NCI-H2107 treated with DMSO at 0.1 percent for 48 hours (cell line): Measurements from ENCODE around the gene IRAG1.

Source experiments
- DNase-seq: peaks from one replicate; lab custom pipeline; 2025; ENCODE audit not compliant: unreplicated experiment; lab: John Stamatoyannopoulos, UW

Gene IRAG1, protein sequence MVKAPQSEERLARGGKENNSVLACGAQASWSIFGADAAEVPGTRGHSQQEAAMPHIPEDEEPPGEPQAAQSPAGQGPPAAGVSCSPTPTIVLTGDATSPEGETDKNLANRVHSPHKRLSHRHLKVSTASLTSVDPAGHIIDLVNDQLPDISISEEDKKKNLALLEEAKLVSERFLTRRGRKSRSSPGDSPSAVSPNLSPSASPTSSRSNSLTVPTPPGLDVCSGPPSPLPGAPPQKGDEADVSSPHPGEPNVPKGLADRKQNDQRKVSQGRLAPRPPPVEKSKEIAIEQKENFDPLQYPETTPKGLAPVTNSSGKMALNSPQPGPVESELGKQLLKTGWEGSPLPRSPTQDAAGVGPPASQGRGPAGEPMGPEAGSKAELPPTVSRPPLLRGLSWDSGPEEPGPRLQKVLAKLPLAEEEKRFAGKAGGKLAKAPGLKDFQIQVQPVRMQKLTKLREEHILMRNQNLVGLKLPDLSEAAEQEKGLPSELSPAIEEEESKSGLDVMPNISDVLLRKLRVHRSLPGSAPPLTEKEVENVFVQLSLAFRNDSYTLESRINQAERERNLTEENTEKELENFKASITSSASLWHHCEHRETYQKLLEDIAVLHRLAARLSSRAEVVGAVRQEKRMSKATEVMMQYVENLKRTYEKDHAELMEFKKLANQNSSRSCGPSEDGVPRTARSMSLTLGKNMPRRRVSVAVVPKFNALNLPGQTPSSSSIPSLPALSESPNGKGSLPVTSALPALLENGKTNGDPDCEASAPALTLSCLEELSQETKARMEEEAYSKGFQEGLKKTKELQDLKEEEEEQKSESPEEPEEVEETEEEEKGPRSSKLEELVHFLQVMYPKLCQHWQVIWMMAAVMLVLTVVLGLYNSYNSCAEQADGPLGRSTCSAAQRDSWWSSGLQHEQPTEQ

GRCh38 chr11:10693509-10694081, at the start of gene IRAG1:
Gene IRAG1 (minus strand): TSS chr11:10693755. CDS start chr11:10693602, 153 bp downstream.
- no peak for DNase-seq

DNA sequence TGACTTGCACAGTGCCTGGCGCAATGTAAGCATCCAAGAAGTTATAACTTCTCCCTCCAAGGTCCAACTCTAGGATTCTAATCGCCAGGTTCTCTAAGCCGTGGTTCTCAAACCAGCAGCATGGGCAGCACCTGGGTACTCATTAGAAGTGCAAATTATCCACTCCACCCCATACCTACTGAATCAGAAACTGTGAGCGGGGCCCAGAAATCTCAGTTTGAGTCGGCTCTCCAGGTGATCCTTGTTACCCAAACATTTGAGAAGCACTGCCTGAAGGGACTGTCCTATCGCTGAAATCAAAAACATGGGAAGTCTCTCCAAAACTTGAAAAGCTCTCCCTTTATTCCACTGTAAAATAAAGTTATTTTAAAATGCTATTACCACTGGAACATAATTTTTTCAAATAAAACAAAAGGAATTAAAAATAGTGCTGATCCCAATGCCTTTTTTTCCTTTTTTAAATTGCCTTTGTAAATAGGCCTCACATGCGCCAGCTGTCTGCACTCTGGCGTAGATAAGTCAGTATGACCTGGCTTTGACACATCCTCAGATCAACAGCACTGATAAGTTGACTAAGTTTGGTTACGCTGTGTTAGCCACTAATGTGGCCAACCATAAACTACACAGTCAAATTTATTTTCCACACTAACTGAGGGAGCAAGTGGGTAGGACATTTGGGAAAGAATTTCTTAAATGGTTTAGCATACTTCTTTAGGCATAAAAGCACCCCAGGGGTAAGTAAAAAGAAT, 49.1 kb upstream of the IRAG1 start:
- no peak for DNase-seq

- peak; percentile 77 for DNase-seq
Measured at GRCh38 chr11:10735481-10736475, 42.2 kb upstream of the IRAG1 start.

- no peak for DNase-seq
Measured at GRCh38 chr11:10731064-10731680, 37.6 kb upstream of the IRAG1 start.

- DNase-seq, result no peak
Measured at GRCh38 chr11:10730151-10730550, 36.6 kb upstream of the IRAG1 start.

- no peak for DNase-seq
Measured at GRCh38 chr11:10728789-10729472, 35.4 kb upstream of the IRAG1 start.

- no peak for DNase-seq
Measured at GRCh38 chr11:10728154-10728553, 34.6 kb upstream of the IRAG1 start.

DNA sequence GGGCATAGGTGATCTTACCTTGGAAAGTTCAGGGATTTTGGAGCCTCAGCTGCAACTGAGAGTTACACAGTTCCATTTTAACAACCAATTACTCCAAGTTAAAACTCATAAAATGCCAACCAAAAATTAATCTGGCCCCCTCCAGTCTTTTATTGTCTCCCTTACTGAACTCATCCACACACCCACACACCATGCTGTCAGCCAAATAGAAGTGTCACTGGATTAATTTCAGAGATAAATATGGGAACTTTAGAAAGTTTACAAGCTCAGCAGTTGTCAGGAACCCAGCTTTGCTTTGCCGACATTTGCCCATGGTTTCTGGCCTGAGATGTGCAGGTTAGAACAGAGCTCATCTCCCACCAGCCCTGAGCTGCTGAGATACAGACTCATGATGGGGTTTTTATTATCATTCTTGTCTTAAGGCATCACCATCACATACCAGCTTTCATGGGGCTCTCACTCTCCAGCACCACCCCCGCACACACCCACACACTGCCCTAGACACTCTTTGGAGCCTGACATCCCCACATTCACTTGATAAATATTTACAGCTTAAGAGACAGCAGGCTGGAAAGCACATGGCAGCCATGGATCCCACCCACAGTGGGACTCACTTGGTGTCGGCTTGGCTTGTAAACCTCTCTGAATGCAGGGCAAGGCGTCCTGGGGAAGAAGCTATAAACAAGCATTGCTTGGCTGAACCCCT, 33.7 kb upstream of the IRAG1 start:
- no peak for DNase-seq

- no peak for DNase-seq
Measured at GRCh38 chr11:10725907-10726253, 32.3 kb upstream of the IRAG1 start.

- no peak for DNase-seq
Measured at GRCh38 chr11:10725114-10725906, 31.8 kb upstream of the IRAG1 start.

- no peak for DNase-seq
Measured at GRCh38 chr11:10722307-10722706, 28.8 kb upstream of the IRAG1 start.

GRCh38 chr11:10720881-10721376, 27.4 kb upstream of the IRAG1 start:
- DNase-seq, result no peak

- no peak for DNase-seq
Measured at GRCh38 chr11:10719616-10720015, 26.1 kb upstream of the IRAG1 start.

DNA sequence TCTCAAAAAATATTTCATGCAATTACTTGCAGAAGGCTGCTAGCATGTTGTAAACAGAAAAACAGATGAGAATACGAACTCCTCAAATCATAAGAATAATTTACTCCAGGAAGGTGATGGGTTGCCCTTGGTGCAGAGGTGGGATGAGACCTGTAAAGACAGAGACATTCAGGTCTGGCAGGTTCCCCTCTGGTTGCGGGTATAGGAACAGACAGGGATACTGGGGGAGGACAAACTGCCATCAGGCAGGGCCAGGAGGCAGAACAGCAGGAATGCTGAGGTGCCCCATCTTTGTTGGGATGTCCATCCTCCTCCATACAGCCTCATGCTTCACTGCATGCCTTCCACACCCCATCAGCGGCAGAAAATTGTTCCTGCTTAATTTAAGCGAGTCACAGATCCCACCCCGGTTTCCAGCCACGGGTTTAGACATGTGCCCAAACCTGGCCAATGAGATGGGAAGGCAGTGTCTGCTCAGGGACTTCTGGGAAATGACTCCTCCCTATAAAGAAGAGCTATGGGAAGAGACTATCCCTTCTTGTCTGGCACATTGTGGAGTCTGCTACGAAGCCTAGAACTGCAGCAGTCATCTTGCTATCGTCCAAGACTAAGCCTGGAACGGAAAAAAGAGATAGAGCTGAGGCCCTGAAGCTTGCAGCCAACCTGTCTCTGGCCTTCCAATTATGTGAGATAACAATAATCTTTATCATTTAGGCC, 23.1 kb upstream of the IRAG1 start:
- no peak for DNase-seq

DNA sequence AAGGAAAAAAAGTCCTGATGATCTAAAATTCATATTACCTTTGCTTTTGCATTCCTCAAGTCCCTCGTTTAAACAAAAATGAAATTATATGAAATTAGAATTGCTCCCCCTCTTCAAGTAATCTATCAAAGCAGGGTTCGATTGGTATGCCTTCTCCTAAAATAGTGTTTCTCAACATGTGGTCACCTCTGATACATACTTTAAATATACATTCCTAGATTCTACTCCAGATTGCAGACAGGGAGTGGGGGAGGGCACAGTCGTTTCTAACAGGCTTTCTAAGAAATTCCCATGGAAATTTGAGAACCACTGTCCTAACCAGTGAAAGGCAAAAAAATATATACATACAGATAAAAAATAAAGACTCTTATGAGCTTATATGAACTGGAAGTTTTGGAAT, 22.6 kb upstream of the IRAG1 start:
- no peak for DNase-seq

DNA sequence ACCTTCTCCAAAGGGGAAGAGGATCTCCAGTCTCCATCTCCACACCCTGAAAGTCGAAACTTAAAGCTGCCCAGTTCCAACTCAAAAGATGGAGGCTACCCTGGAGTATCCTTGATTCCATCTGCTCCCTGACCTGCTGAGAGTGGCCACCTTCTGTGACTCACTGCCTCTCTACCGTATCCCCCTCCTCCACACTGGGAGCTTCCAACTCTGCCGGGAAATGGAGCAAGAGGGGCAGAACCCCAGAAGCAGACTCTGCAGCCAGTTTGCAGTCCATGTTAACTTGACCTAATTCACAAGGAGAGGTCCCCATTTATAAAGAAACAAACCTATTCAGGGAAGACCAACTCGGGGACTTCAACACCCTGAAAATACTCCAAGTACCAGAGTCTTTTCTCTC, 22.0 kb upstream of the IRAG1 start:
- no peak for DNase-seq
